H9 (cell line): Measurements from ENCODE around the gene NDE1. TPM values are rescaled to one million over a fixed set of nuclear protein-coding genes. Genes with fewer than 3 reads are reported as not detected.

Experiments
- DNase-seq: peaks from one replicate; pipeline ENCODE4 v3.0.0-alpha.2; 2017
- H2AFZ ChIP-seq: one replicate; pipeline ENCODE4 v1.6.1; 2013; ENCODE audit warnings: mild to moderate bottlenecking, low read length, control low read depth, moderate library complexity
- H2AK5ac ChIP-seq: 2 replicates; pipeline ENCODE4 v1.6.1; 2013; ENCODE audit warnings: low read length, control low read depth, mixed read lengths; ENCODE audit not compliant: insufficient read length
- H2BK120ac ChIP-seq: one replicate; pipeline ENCODE4 v1.6.1; 2013; ENCODE audit warnings: low read depth, mild to moderate bottlenecking, low read length, control low read depth, inconsistent platforms; ENCODE audit not compliant: poor library complexity, severe bottlenecking
- H2BK12ac ChIP-seq: 2 replicates; pipeline ENCODE4 v1.6.1; 2013; ENCODE audit warnings: low read length, control low read depth, mixed read lengths, low read depth; ENCODE audit not compliant: insufficient read length
- H2BK15ac ChIP-seq: 2 replicates; pipeline ENCODE4 v1.6.1; 2013; ENCODE audit warnings: low read depth, low read length, control low read depth
- H2BK20ac ChIP-seq: one replicate; pipeline ENCODE4 v1.6.1; 2013; ENCODE audit warnings: low read depth, mild to moderate bottlenecking, low read length, control low read depth, inconsistent platforms; ENCODE audit not compliant: poor library complexity, severe bottlenecking
- H2BK5ac ChIP-seq: 2 replicates; pipeline ENCODE4 v1.6.1; 2013; ENCODE audit warnings: low read length, control low read depth, mixed read lengths; ENCODE audit not compliant: insufficient read length
- H3K14ac ChIP-seq: 2 replicates; pipeline ENCODE4 v1.6.1; 2013; ENCODE audit warnings: low read length, control low read depth; ENCODE audit not compliant: insufficient read depth
- H3K18ac ChIP-seq: 2 replicates; pipeline ENCODE4 v1.6.1; 2013; ENCODE audit warnings: low read depth, mild to moderate bottlenecking, mixed read lengths, low read length, control low read depth; ENCODE audit not compliant: insufficient read length
- H3K23ac ChIP-seq: 2 replicates; pipeline ENCODE4 v1.6.1; 2013; ENCODE audit warnings: low read length, control low read depth, mixed read lengths, low read depth; ENCODE audit not compliant: insufficient read length
- H3K23me2 ChIP-seq: 2 replicates; pipeline ENCODE4 v1.6.1; 2013; ENCODE audit warnings: low read depth, mild to moderate bottlenecking, mixed read lengths, low read length, control low read depth; ENCODE audit not compliant: insufficient read length, poor library complexity, severe bottlenecking
- H3K27ac ChIP-seq: 2 replicates; pipeline ENCODE4 v1.5.1; 2013; ENCODE audit warnings: low read length, control low read depth, mixed read lengths, low read depth; ENCODE audit not compliant: insufficient read length
- H3K27me3 ChIP-seq: 2 replicates; pipeline ENCODE4 v1.6.1; 2013; ENCODE audit warnings: low read length, control low read depth, inconsistent platforms; ENCODE audit not compliant: insufficient read depth
- H3K4ac ChIP-seq: 2 replicates; pipeline ENCODE4 v1.6.1; 2013; ENCODE audit warnings: low read depth, mild to moderate bottlenecking, control low read depth, inconsistent platforms, low read length, moderate library complexity
- H3K4me1 ChIP-seq: 2 replicates; pipeline ENCODE4 v1.6.1; 2013; ENCODE audit warnings: low read length, control low read depth, inconsistent platforms; ENCODE audit not compliant: insufficient read depth
- H3K4me2 ChIP-seq: 2 replicates; pipeline ENCODE4 v1.6.1; 2013; ENCODE audit warnings: low read length, control low read depth, mixed read lengths; ENCODE audit not compliant: insufficient read length, insufficient read depth
- H3K56ac ChIP-seq: 2 replicates; pipeline ENCODE4 v1.6.1; 2013; ENCODE audit warnings: low read depth, mild to moderate bottlenecking, mixed read lengths, low read length, control low read depth; ENCODE audit not compliant: insufficient read length
- H3K79me1 ChIP-seq: 2 replicates; pipeline ENCODE4 v1.6.1; 2013; ENCODE audit warnings: low read depth, mild to moderate bottlenecking, moderate library complexity, low read length, control low read depth, inconsistent platforms; ENCODE audit not compliant: insufficient read depth, poor library complexity, severe bottlenecking
- H3K79me2 ChIP-seq: 2 replicates; pipeline ENCODE4 v1.6.1; 2013; ENCODE audit warnings: low read length, control low read depth, inconsistent platforms; ENCODE audit not compliant: insufficient read depth
- H3K9ac ChIP-seq: 2 replicates; pipeline ENCODE4 v1.6.1; 2013; ENCODE audit warnings: low read length, control low read depth, mixed read lengths; ENCODE audit not compliant: insufficient read length; ENCODE audit errors: extremely low read depth
- H3K9me3 ChIP-seq: one replicate; pipeline ENCODE4 v1.6.1; 2013; ENCODE audit warnings: low read depth, low read length, inconsistent platforms; ENCODE audit not compliant: control insufficient read depth
- H3T11ph ChIP-seq: one replicate; pipeline ENCODE4 v1.6.1; 2013; ENCODE audit warnings: mild to moderate bottlenecking, low read length, control low read depth, inconsistent platforms
- H4K20me1 ChIP-seq: one replicate; pipeline ENCODE4 v1.6.1; 2013; ENCODE audit not compliant: control insufficient read depth, insufficient read length, insufficient read depth
- H4K5ac ChIP-seq: 2 replicates; pipeline ENCODE4 v1.6.1; 2013; ENCODE audit warnings: low read depth, mild to moderate bottlenecking, mixed read lengths, low read length, control low read depth; ENCODE audit not compliant: insufficient read length
- H4K8ac ChIP-seq: replicated peaks from 2 replicates; pipeline ENCODE4 v1.6.1; 2013; ENCODE audit warnings: low read length, control low read depth, mixed read lengths, low read depth; ENCODE audit not compliant: insufficient read length
- H4K91ac ChIP-seq: 2 replicates; pipeline ENCODE4 v1.6.1; 2013; ENCODE audit warnings: low read depth, mild to moderate bottlenecking, moderate library complexity, mixed read lengths, low read length, control low read depth; ENCODE audit not compliant: insufficient read length
- H3K27ac Mint-ChIP-seq, 3 experiments: 2 replicates in 2 of 3; 3 replicates in 1 of 3; pipeline ENCODE4 v1.8.0; 2020 to 2021; ENCODE audit warnings: mixed read lengths in 3 of 3, mild to moderate bottlenecking in 1 of 3, moderate library complexity in 1 of 3
- H3K27me3 Mint-ChIP-seq: 2 replicates; pipeline ENCODE4 v1.8.0; 2021; ENCODE audit warnings: low read depth, mild to moderate bottlenecking, moderate library complexity, mixed read lengths
- H3K36me3 Mint-ChIP-seq, 3 experiments: 2 replicates in 2 of 3; 3 replicates in 1 of 3; pipeline ENCODE4 v1.8.0; 2020 to 2021; ENCODE audit warnings: low read depth in 3 of 3, mixed read lengths in 3 of 3; ENCODE audit not compliant: insufficient read depth in 1 of 3
- H3K4me1 Mint-ChIP-seq, 2 experiments: 2 replicates each; pipeline ENCODE4 v1.8.0; 2020; ENCODE audit warnings: mixed read lengths in 2 of 2
- H3K4me3 Mint-ChIP-seq, 2 experiments: 2 replicates in 1 of 2; 3 replicates in 1 of 2; pipeline ENCODE4 v1.8.0; 2020 to 2021; ENCODE audit warnings: mild to moderate bottlenecking in 2 of 2, mixed read lengths in 2 of 2, moderate library complexity in 1 of 2
- H3K9me3 Mint-ChIP-seq, 2 experiments: 2 replicates in 1 of 2; 3 replicates in 1 of 2; pipeline ENCODE4 v1.8.0; 2020; ENCODE audit warnings: mild to moderate bottlenecking in 2 of 2, mixed read lengths in 2 of 2, moderate library complexity in 1 of 2
- WGBS: extraction: QIAGEN DNeasy Blood & Tissue Kit; methylation state at CpG from one replicate; pipeline ENCODE4 v1.1.7; 2013; ENCODE audit warnings: missing lambda C conversion rate, low lambda C conversion rate, mixed read lengths; ENCODE audit not compliant: insufficient read length; ENCODE audit errors: extremely low coverage; 5-methylcytosine and 5-hydroxymethylcytosine counted together
- total RNA-seq: library from RNA; stranded (reverse); gene quantifications from 2 replicates; pipeline ENCODE4 v1.2.1, GENCODE V29; 2021
- TF ChIP-seq, protein P1 (sequence below): fragments of 200-600 bp; sonication (generic); conservative IDR thresholded peaks from 3 replicates; pipeline ENCODE4 v1.8.0; 2021; ENCODE audit warnings: antibody characterized with exemption, mild to moderate bottlenecking

The NDE1 gene
- total RNA-seq, 1 experiment from 2014 or later, result 49.6 TPM

GRCh38 chr16:15742716-15743115, 92.7 kb downstream of the NDE1 start:
- Histone ChIP-seq H3K56ac (no peak overlapping the region), H3K27ac (no peak overlapping the region), H4K20me1 (no peaks in the 10 kb centered on the region), H2BK15ac (no peak overlapping the region), H2BK12ac (no peak overlapping the region), H3K79me2 (no peaks in the 10 kb centered on the region), H3T11ph (no peak overlapping the region), H3K4me1 (no peaks in the 10 kb centered on the region), H2AK5ac (no peak overlapping the region), H2AFZ (no peak overlapping the region), H3K23ac (no peak overlapping the region), H2BK120ac (no peak overlapping the region), H2BK5ac (no peak overlapping the region), H4K8ac (no peak overlapping the region), H2BK20ac (no peak overlapping the region), H4K91ac (no peak overlapping the region), H3K4me2 (no peak overlapping the region), H3K27me3 (no peaks in the 10 kb centered on the region), H4K5ac (no peak overlapping the region), H3K9me3 (no peaks in the 10 kb centered on the region), H3K23me2 (no peaks in the 10 kb centered on the region), H3K79me1 (no peaks in the 10 kb centered on the region), H3K4ac (no peak overlapping the region), H3K9ac (no peak overlapping the region), H3K14ac (no peak overlapping the region), H3K18ac (no peak overlapping the region)
- whole genome bisulfite sequencing, result no CpG with 5 or more reads among the region's 2 CpGs
- no peaks in the 10 kb centered on the region for H3K36me3 Mint-ChIP-seq
- H3K27me3 Mint-ChIP-seq, result no peaks in the 10 kb centered on the region
- no peak for DNase-seq
- H3K4me3 Mint-ChIP-seq, result no peak overlapping the region
- TF ChIP-seq, protein P1, sequence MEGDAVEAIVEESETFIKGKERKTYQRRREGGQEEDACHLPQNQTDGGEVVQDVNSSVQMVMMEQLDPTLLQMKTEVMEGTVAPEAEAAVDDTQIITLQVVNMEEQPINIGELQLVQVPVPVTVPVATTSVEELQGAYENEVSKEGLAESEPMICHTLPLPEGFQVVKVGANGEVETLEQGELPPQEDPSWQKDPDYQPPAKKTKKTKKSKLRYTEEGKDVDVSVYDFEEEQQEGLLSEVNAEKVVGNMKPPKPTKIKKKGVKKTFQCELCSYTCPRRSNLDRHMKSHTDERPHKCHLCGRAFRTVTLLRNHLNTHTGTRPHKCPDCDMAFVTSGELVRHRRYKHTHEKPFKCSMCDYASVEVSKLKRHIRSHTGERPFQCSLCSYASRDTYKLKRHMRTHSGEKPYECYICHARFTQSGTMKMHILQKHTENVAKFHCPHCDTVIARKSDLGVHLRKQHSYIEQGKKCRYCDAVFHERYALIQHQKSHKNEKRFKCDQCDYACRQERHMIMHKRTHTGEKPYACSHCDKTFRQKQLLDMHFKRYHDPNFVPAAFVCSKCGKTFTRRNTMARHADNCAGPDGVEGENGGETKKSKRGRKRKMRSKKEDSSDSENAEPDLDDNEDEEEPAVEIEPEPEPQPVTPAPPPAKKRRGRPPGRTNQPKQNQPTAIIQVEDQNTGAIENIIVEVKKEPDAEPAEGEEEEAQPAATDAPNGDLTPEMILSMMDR, result no peak
- no peak overlapping the region for H3K27ac Mint-ChIP-seq
- H3K9me3 Mint-ChIP-seq, result no peaks in the 10 kb centered on the region
- peaks cover 2 to 15% of the 10 kb centered on the region in 2 experiments; a peak in 3 of 4 replicates for H3K4me1 Mint-ChIP-seq
